Right ventricle myocardium superior (tissue), 1 donor: ENCODE measurements around the gene KDM8. TPM values are rescaled to one million over a fixed set of nuclear protein-coding genes. Genes with fewer than 3 reads are reported as not detected.
"Not testable (repeated sequence)": the region's sequence is repeated elsewhere in the genome, so short reads cannot be mapped to it uniquely, and the experiment has no call there.

Experiments used
- ATAC-seq: fragments of 200-7000 bp; cut with Tn5 transposase; one replicate; pipeline ENCODE4 v1.9.1; 2020; ENCODE audit warnings: mild to moderate bottlenecking; ENCODE audit not compliant: poor library complexity
- DNase-seq: peaks from one replicate; pipeline ENCODE4 v3.0.0-alpha.2; 2020
- intact Hi-C: fragments of 100-400 bp; cut with DNase I; formaldehyde crosslinking; loops from one replicate; pipeline ENCODE4 v1.11.2; 2022
- total RNA-seq: library from RNA; stranded (reverse); fragmentation: NEBNext Ultra II Directional; extraction: Animal tissue kit (Norgen Biotek cat#: 25700); gene quantifications from one replicate; pipeline ENCODE4 v1.2.1, GENCODE V29; 2021
- donor health status: DM: no; HTN: yes; CAD: no; lungs with severe emphysema.

The KDM8 gene
- total RNA-seq, 1 donor from 2014 or later: 2.9 TPM

- no peak for ATAC-seq
- DNase-seq: no peak
- intact Hi-C loops: no loop called here
These were observed 48.3 kb downstream of the KDM8 start for GRCh38 chr16:27251541-27252205.

GRCh38 chr16:27252206-27252585 is 48.9 kb downstream of the KDM8 start:
- no peak for DNase-seq
- intact Hi-C loops: no loop called here
- ATAC-seq: no peak

- intact Hi-C loops: no loop called here
- DNase-seq (no peak), ATAC-seq (no peak)
These were observed 50.2 kb downstream of the KDM8 start for GRCh38 chr16:27253526-27253930.

GRCh38 chr16:27254262-27254811 is 51.0 kb downstream of the KDM8 start:
- no peak for ATAC-seq
- DNase-seq: no peak
- intact Hi-C loops: no loop called here

- ATAC-seq (no peak), DNase-seq (no peak)
- intact Hi-C loops: no loop called here
These were observed 53.5 kb downstream of the KDM8 start for GRCh38 chr16:27256861-27257260.

GRCh38 chr16:27257271-27257670 is 53.9 kb downstream of the KDM8 start:
- DNase-seq: no peak
- intact Hi-C loops: no loop called here
- no peak for ATAC-seq

GRCh38 chr16:27258241-27258734 is 55.0 kb downstream of the KDM8 start:
- intact Hi-C loops: no loop called here

GRCh38 chr16:27259710-27260109 is 56.4 kb downstream of the KDM8 start:
- intact Hi-C loops: no loop called here
- no peak for ATAC-seq
- DNase-seq: no peak

More at GRCh38 chr16:27258241-27258734, 55.0 kb downstream of the KDM8 start:
- DNase-seq (no peak), ATAC-seq (no peak)

- ATAC-seq, DNase-seq, intact Hi-C loops: not testable (repeated sequence)
These were observed 59.6 kb downstream of the KDM8 start for GRCh38 chr16:27262904-27263423.

GRCh38 chr16:27264151-27264550 is 60.8 kb downstream of the KDM8 start:
- DNase-seq: no peak
- intact Hi-C loops: no loop called here
- no peak for ATAC-seq

- DNase-seq: no peak
- intact Hi-C loops: no loop called here
- no peak for ATAC-seq
These were observed 62.7 kb downstream of the KDM8 start for GRCh38 chr16:27265982-27266381.

- ATAC-seq (no peak), DNase-seq (no peak)
- intact Hi-C loops: no loop called here
These were observed 63.8 kb downstream of the KDM8 start for GRCh38 chr16:27267037-27267677.

GRCh38 chr16:27268376-27269299 is 65.3 kb downstream of the KDM8 start, which contains the start of gene NSMCE1:
NSMCE1 (minus strand) TSS chr16:27268772; CDS start chr16:27257570, 11,202 bp downstream.
- intact Hi-C loops: no loop called here
- DNase-seq (peak; percentile 99), ATAC-seq (peak; percentile 100)

GRCh38 chr16:27269300-27270150 is 66.2 kb downstream of the KDM8 start:
- DNase-seq: no peak
- intact Hi-C loops: no loop called here
- ATAC-seq: no peak

GRCh38 chr16:27270349-27270748 is 67.0 kb downstream of the KDM8 start:
- DNase-seq: no peak
- intact Hi-C loops: no loop called here
- ATAC-seq: no peak
